H1 (cell line): ENCODE results near the gene ASPHD2. TPM values are rescaled to one million over a fixed set of nuclear protein-coding genes. Genes with fewer than 3 reads are reported as not detected.

Experiments
- CTCF ChIA-PET: fragments of 300-600 bp; sonication (Branson Sonifier 250); formaldehyde crosslinking; loops from one replicate; lab custom pipeline; 2021; ENCODE audit not compliant: partially characterized antibody; lab: Charles Lee
- POLR2A ChIA-PET: fragments of 300-600 bp; sonication (Branson Sonifier 250); formaldehyde crosslinking; loops from one replicate; lab custom pipeline; 2021; ENCODE audit warnings: inconsistent platforms; ENCODE audit not compliant: partially characterized antibody; lab: Charles Lee
- DNase-seq, 2 experiments: peaks; one replicate each; pipeline versions ENCODE4 v3.0.0 to v3.0.0-alpha.2; 2010 to 2022; ENCODE audit warnings: low spot score in 2 of 2, low read depth in 1 of 2, mixed read lengths in 1 of 2
- FAIRE-seq: peaks from 2 replicates; lab custom pipeline; 2011; peaks lifted over from hg19 to GRCh38; lab: Jason Lieb, UNC
- H2AFZ ChIP-seq: 2 replicates; pipeline ENCODE4 v1.8.1; 2012; ENCODE audit warnings: low read length, inconsistent platforms
- H2AK5ac ChIP-seq: 2 replicates; pipeline ENCODE4 v1.6.1; 2013; ENCODE audit warnings: low read depth, low read length
- H2BK120ac ChIP-seq: replicated peaks from 2 replicates; pipeline ENCODE3; 2013; ENCODE audit warnings: low read depth, low read length, inconsistent platforms
- H2BK12ac ChIP-seq: 2 replicates; pipeline ENCODE4 v1.6.1; 2013; ENCODE audit warnings: low read depth, low read length
- H2BK15ac ChIP-seq: 2 replicates; pipeline ENCODE4 v1.6.1; 2013; ENCODE audit warnings: low read length
- H2BK20ac ChIP-seq: 2 replicates; pipeline ENCODE4 v1.6.1; 2013; ENCODE audit warnings: low read length
- H2BK5ac ChIP-seq: 2 replicates; pipeline ENCODE4 v1.6.1; 2013; ENCODE audit warnings: low read depth, low read length
- H3K14ac ChIP-seq: 2 replicates; pipeline ENCODE4 v1.6.1; 2013; ENCODE audit warnings: inconsistent platforms; ENCODE audit not compliant: insufficient read length
- H3K18ac ChIP-seq: 2 replicates; pipeline ENCODE4 v1.6.1; 2013; ENCODE audit warnings: low read length; ENCODE audit errors: extremely low read depth
- H3K23ac ChIP-seq: 2 replicates; pipeline ENCODE4 v1.6.1; 2013; ENCODE audit warnings: inconsistent platforms; ENCODE audit not compliant: insufficient read length
- H3K23me2 ChIP-seq: 2 replicates; pipeline ENCODE4 v1.6.1; 2013; ENCODE audit warnings: low read depth, low read length
- H3K27ac ChIP-seq: 2 replicates; pipeline ENCODE4 v1.6.1; 2011; ENCODE audit warnings: low read depth, low read length, inconsistent platforms
- H3K27me3 ChIP-seq, 4 experiments: replicated peaks in 1 of 4; 1 replicate in 1 of 4; 2 replicates in 3 of 4; pipeline versions ENCODE4 v1.6.1 to v1.8.1; 2011 to 2013; ENCODE audit warnings: low read length in 3 of 4, mild to moderate bottlenecking in 3 of 4, inconsistent platforms in 2 of 4, mixed read lengths in 2 of 4, moderate library complexity in 1 of 4; ENCODE audit not compliant: control insufficient read depth in 3 of 4, insufficient read depth in 3 of 4; ENCODE audit errors: extremely low read depth in 1 of 4
- H3K36me3 ChIP-seq, 4 experiments: 2 replicates each; pipeline versions ENCODE4 v1.6.1 to v1.8.1; 2011 to 2013; ENCODE audit warnings: mild to moderate bottlenecking in 4 of 4, low read length in 3 of 4, moderate library complexity in 2 of 4, control low read depth in 1 of 4, inconsistent platforms in 1 of 4; ENCODE audit not compliant: insufficient read depth in 4 of 4, control insufficient read depth in 2 of 4
- H3K4ac ChIP-seq: replicated peaks from 2 replicates; pipeline ENCODE3; 2013; ENCODE audit warnings: low read length, low read depth, mixed read lengths, inconsistent platforms; ENCODE audit not compliant: insufficient read length
- H3K4me1 ChIP-seq, 4 experiments: replicated peaks in 1 of 4; 1 replicate in 1 of 4; 2 replicates in 3 of 4; pipeline versions ENCODE4 v1.6.1 to v1.8.1; 2011 to 2013; ENCODE audit warnings: low read length in 3 of 4, inconsistent platforms in 2 of 4, mixed read lengths in 1 of 4; ENCODE audit not compliant: insufficient read depth in 4 of 4, control insufficient read depth in 3 of 4
- H3K4me2 ChIP-seq, 2 experiments: 2 replicates each; pipeline versions ENCODE4 v1.6.1 to v1.8.1; 2011 to 2013; ENCODE audit warnings: low read depth in 2 of 2, low read length in 2 of 2, control low read depth in 1 of 2, inconsistent platforms in 1 of 2, mild to moderate bottlenecking in 1 of 2; ENCODE audit not compliant: insufficient read depth in 1 of 2
- H3K4me3 ChIP-seq, 4 experiments: fragments of 200-600, 300-600 bp in 1 of 4; sonication (generic), shearing (Covaris generic), sonication (Bioruptor Twin) in 1 of 4; 2 replicates each; pipeline versions ENCODE4 v1.5.1 to v1.8.1; 2011 to 2016; ENCODE audit warnings: low read length in 4 of 4, low read depth in 3 of 4, control low read depth in 2 of 4, inconsistent platforms in 2 of 4, mild to moderate bottlenecking in 2 of 4, mixed read lengths in 1 of 4, moderate library complexity in 1 of 4; ENCODE audit not compliant: insufficient read depth in 2 of 4; ENCODE audit errors: extremely low read depth in 1 of 4
- H3K56ac ChIP-seq: replicated peaks from 2 replicates; pipeline ENCODE3; 2013; ENCODE audit warnings: low read depth, mild to moderate bottlenecking, mixed read lengths, low read length, inconsistent platforms; ENCODE audit not compliant: insufficient read length
- H3K79me1 ChIP-seq: 2 replicates; pipeline ENCODE4 v1.6.1; 2013; ENCODE audit warnings: low read depth, low read length, control low read depth
- H3K79me2 ChIP-seq, 2 experiments: 2 replicates each; pipeline versions ENCODE4 v1.6.1 to v1.8.1; 2012 to 2013; ENCODE audit warnings: low read length in 2 of 2, mild to moderate bottlenecking in 2 of 2, inconsistent platforms in 1 of 2; ENCODE audit not compliant: insufficient read depth in 2 of 2, control insufficient read depth in 1 of 2
- H3K9ac ChIP-seq, 4 experiments: replicated peaks in 1 of 4; 1 replicate in 1 of 4; 2 replicates in 3 of 4; pipeline versions ENCODE4 v1.6.1 to v1.8.1; 2011 to 2013; ENCODE audit warnings: low read depth in 3 of 4, low read length in 3 of 4, control low read depth in 2 of 4, mild to moderate bottlenecking in 2 of 4, moderate library complexity in 2 of 4, inconsistent platforms in 1 of 4; ENCODE audit errors: extremely low read depth in 1 of 4
- H3K9me3 ChIP-seq, 2 experiments: 2 replicates each; pipeline versions ENCODE4 v1.6.1 to v1.8.1; 2012 to 2013; ENCODE audit warnings: mild to moderate bottlenecking in 2 of 2, moderate library complexity in 2 of 2, control low read depth in 1 of 2, inconsistent platforms in 1 of 2, low read depth in 1 of 2, low read length in 1 of 2, mixed read lengths in 1 of 2; ENCODE audit not compliant: insufficient read depth in 2 of 2
- H4K20me1 ChIP-seq, 2 experiments: replicated peaks in 1 of 2; 2 replicates each; pipeline versions ENCODE3 to v1.8.1; 2011 to 2013; ENCODE audit warnings: inconsistent platforms in 2 of 2, low read length in 2 of 2, mild to moderate bottlenecking in 1 of 2; ENCODE audit not compliant: insufficient read depth in 2 of 2, control insufficient read depth in 1 of 2
- H4K5ac ChIP-seq: 2 replicates; pipeline ENCODE4 v1.6.1; 2013; ENCODE audit warnings: low read length, low read depth, mixed read lengths, inconsistent platforms; ENCODE audit not compliant: insufficient read length
- H4K8ac ChIP-seq: 2 replicates; pipeline ENCODE4 v1.8.0; 2013; ENCODE audit warnings: mild to moderate bottlenecking, moderate library complexity, low read length, inconsistent platforms; ENCODE audit not compliant: insufficient read depth; ENCODE audit errors: extremely low read depth
- H4K91ac ChIP-seq: replicated peaks from 2 replicates; pipeline ENCODE3; 2013; ENCODE audit warnings: low read length, mixed read lengths, inconsistent platforms; ENCODE audit not compliant: insufficient read length
- ASH2L ChIP-seq: fragments of 200-600, 300-600 bp; sonication (generic); IDR thresholded peaks from one replicate; pipeline ENCODE4 v1.7.1; 2017; ENCODE audit warnings: low read length
- BCL11A ChIP-seq, 2 experiments: IDR thresholded peaks; one replicate each; pipeline ENCODE4 v1.6.1; 2011; ENCODE audit warnings: low read depth in 2 of 2, low read length in 2 of 2, mild to moderate bottlenecking in 2 of 2
- BRCA1 ChIP-seq: IDR thresholded peaks from 2 replicates; pipeline ENCODE4 v1.6.1; 2012; ENCODE audit warnings: low read depth, low read length, improper control_type of control experiment
- CBX5 ChIP-seq: fragments of 300-800, 300-1000 bp; sonication (generic); IDR thresholded peaks from 2 replicates; pipeline ENCODE4 v1.7.1; 2016; ENCODE audit warnings: antibody characterized with exemption, low read length, low read depth
- CBX8 ChIP-seq: fragments of 300-800, 300-1000 bp; sonication (generic); IDR thresholded peaks from 2 replicates; pipeline ENCODE4 v1.7.1; 2016; ENCODE audit warnings: low read depth, low read length, borderline replicate concordance
- POLR2A ChIP-seq, 2 experiments: IDR thresholded peaks; 1 replicate in 1 of 2; 2 replicates in 1 of 2; pipeline ENCODE4 v1.6.1; 2011; ENCODE audit warnings: low read depth in 2 of 2, low read length in 2 of 2, mild to moderate bottlenecking in 2 of 2; ENCODE audit errors: control extremely low read depth in 1 of 2
- RNF2 ChIP-seq: fragments of 200-900, 300-1000 bp; sonication (generic); IDR thresholded peaks from 2 replicates; pipeline ENCODE4 v1.7.1; 2016; ENCODE audit warnings: borderline replicate concordance, low read depth, mild to moderate bottlenecking, antibody characterized with exemption, low read length; ENCODE audit not compliant: poor library complexity, severe bottlenecking; ENCODE audit errors: missing control alignments
- SAP30 ChIP-seq: fragments of 300-600 bp; sonication (generic); IDR thresholded peaks from 2 replicates; pipeline ENCODE4 v1.7.1; 2012; ENCODE audit warnings: low read length, moderate library complexity, mild to moderate bottlenecking, inconsistent platforms; ENCODE audit not compliant: insufficient read depth, insufficient replicate concordance
- SIX5 ChIP-seq: IDR thresholded peaks from 2 replicates; pipeline ENCODE4 v1.6.1; 2011; ENCODE audit warnings: mild to moderate bottlenecking, low read depth, low read length
- WGBS, 2 experiments: shearing (Covaris generic) in 1 of 2; methylation state at CpG; one replicate each; pipeline versions ENCODE4 v1.1.6 to v1.1.7; 2013 to 2015; ENCODE audit warnings: low lambda C conversion rate in 2 of 2, mixed read lengths in 2 of 2, inconsistent platforms in 1 of 2, low coverage in 1 of 2, missing lambda C conversion rate in 1 of 2; ENCODE audit not compliant: insufficient replicate concordance in 2 of 2, insufficient coverage in 1 of 2, insufficient read length in 1 of 2; ENCODE audit errors: extremely low coverage in 1 of 2, missing lambda C conversion rate in 1 of 2; 5-methylcytosine and 5-hydroxymethylcytosine counted together
- polyA plus RNA-seq, 7 experiments: library from polyadenylated mRNA; depleted of rRNA in 3 of 7; stranded (reverse) in 5 of 7; unstranded in 2 of 7; fragments of >200 nt in 5 of 7; fragments of 200-250 nt in 2 of 7; gene quantifications; 1 replicate in 5 of 7; 2 replicates in 1 of 7; 4 replicates in 1 of 7; pipeline versions ENCODE4 v1.2.1 to v1.2.3, GENCODE V29; 2011 to 2013; ENCODE audit warnings: missing spikeins in 2 of 7, mixed read lengths in 2 of 7
- total RNA-seq: library from RNA; stranded (reverse); fragmentation: NEBNext Ultra II Directional; extraction: Animal tissue kit (Norgen Biotek cat#: 25700); gene quantifications from 2 replicates; pipeline ENCODE4 v1.2.1, GENCODE V29; 2021
- TF ChIP-seq, protein P1 (sequence below): IDR thresholded peaks from 2 replicates; pipeline ENCODE4 v1.6.1; 2011; ENCODE audit warnings: low read depth, mild to moderate bottlenecking, low read length; ENCODE audit not compliant: insufficient read depth

ASPHD2 gene
- total and polyA plus RNA-seq, 2 of the 8 experiments (the other 6 are each of a cell fraction or from before 2014, with no cell fraction given), result 7.2 to 11.0 TPM

DNA sequence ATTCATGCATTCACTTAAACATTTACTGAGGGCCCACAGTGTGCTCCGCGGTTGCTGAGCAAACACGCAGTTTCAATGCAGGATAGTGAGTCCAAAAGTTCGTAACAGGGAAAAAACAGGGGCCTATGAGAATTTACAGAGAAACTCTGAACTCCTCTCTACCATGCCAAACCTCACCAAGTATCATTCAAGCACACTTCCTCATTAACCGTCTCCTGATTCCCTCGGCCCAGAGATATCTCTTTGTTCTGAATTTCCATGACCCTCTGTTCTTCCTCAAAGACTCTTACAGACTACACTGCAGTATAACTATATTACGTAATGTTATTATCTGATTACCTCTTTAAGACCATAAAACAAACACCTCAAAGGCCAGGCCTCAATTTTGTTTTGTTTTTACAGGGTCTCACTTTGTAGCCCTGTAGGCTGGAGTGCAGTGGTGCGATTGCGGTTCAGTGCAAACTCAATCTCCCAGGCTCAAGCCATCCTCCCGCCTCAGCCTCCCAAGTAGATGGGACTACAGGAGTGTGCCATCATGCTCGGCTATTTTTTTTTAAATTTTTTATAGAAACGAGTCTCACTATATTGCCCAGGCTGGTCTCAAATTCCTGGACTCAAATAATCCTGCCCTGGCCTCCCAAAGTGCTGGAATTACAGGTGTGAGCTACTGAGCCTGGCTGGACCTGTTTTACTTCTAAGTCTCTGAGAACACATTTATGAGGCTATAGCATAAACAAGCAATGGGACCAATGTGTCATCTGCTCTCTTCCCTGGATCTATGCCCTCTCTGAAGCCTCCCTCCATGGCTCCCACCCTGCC is 50.9 kb downstream of the ASPHD2 start:
- H3K23ac ChIP-seq, result no peak overlapping the region
- no peak overlapping the region for H4K91ac ChIP-seq
- H2BK15ac ChIP-seq, result no peak overlapping the region
- peak overlapping the region in 1 of 4 experiments; percentile 65; a peak in 1 of 7 replicates for H3K9ac ChIP-seq
- DNase-seq (no peak), FAIRE-seq (no peak)
- no peak overlapping the region for H3K27ac ChIP-seq
- H3K18ac ChIP-seq, result no peak overlapping the region
- CTCF ChIA-PET, result interaction anchor here (0.9 to 2.8 kb wide), 6 partner anchors 12 to 113 kb away, joined by 3 to 18 read pairs (median 3); no protein-coding TSS in a partner anchor
- no peak overlapping the region for H2AK5ac ChIP-seq
- no peak overlapping the region for H4K5ac ChIP-seq
- peaks cover 4 to 25% (median 17%) of the 10 kb centered on the region in 4 experiments; a peak in 7 of 8 replicates for H3K36me3 ChIP-seq
- peaks cover 11% of the 10 kb centered on the region for H3K23me2 ChIP-seq
- H3K4me1 ChIP-seq, result peaks cover 0 to 13% (median 6%) of the 10 kb centered on the region in 4 experiments; a peak in 5 of 7 replicates
- H2BK5ac ChIP-seq, result no peak overlapping the region
- H3K9me3 ChIP-seq, result no peaks in the 10 kb centered on the region
- H3K79me2 ChIP-seq, result peaks cover 6 to 49% of the 10 kb centered on the region in 2 experiments; a peak in 3 of 4 replicates
- H3K56ac ChIP-seq, result no peak overlapping the region
- H2AFZ ChIP-seq, result no peak overlapping the region
- H4K8ac ChIP-seq, result no peak overlapping the region
- H3K27me3 ChIP-seq, result no peaks in the 10 kb centered on the region
- peaks cover 0 to 5% of the 10 kb centered on the region in 2 experiments for H4K20me1 ChIP-seq
- peak overlapping the region; percentile 37 to 96; a peak in 3 of 4 replicates for H3K4me2 ChIP-seq
- H2BK12ac ChIP-seq, result no peak overlapping the region
- POLR2A ChIA-PET, result interaction anchor here (1.1 to 1.6 kb wide), 5 partner anchors 10 to 32 kb away, joined by 3 to 4 read pairs (median 3); no protein-coding TSS in a partner anchor
- WGBS, 2 experiments, result 91% methylated on average over 12 of the region's 12 CpGs; no CpG with 5 or more reads in 1 of the 2 experiments
- no peak overlapping the region for H3K4ac ChIP-seq
- H3K4me3 ChIP-seq, result peak overlapping the region in 1 of 4 experiments; percentile 27; a peak in 2 of 8 replicates
- H3K14ac ChIP-seq, result no peak overlapping the region
- H3K79me1 ChIP-seq, result 0 out of 2 replicates have a peak, but pooled peaks cover under 1% of the 10 kb centered on the region
- no peak overlapping the region for H2BK20ac ChIP-seq
- no peak overlapping the region for H2BK120ac ChIP-seq
- TF ChIP-seq CBX8 (no peak), BCL11A (IDR thresholded peaks at IDR 0.05; ENCODE audit: low read depth in 2 of 2, low read length in 2 of 2) (no peak), RNF2 (no peak), SIX5 (no peak), POLR2A (IDR thresholded peaks at IDR 0.05; ENCODE audit: control extremely low read depth in 1 of 2, low read depth in 2 of 2, low read length in 2 of 2) (no peak), ASH2L (no peak), CBX5 (no peak), SAP30 (no peak), BRCA1 (no peak)
- TF ChIP-seq, protein P1, sequence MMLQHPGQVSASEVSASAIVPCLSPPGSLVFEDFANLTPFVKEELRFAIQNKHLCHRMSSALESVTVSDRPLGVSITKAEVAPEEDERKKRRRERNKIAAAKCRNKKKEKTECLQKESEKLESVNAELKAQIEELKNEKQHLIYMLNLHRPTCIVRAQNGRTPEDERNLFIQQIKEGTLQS, result no peak
